Endometrium (tissue), 2 donors: ENCODE measurements around the gene ZNF644.
A peak's percentile ranks its signal among the peaks of the same experiment; 100 is the strongest.
"Not testable (repeated sequence)": the region's sequence is repeated elsewhere in the genome, so short reads cannot be mapped to it uniquely, and the experiment has no call there.

Source experiments
- FAIRE-seq: peaks from 2 replicates; lab custom pipeline; 2012; peaks lifted over from hg19 to GRCh38; lab: Jason Lieb, UNC
- donor health status: control.
- donor health status: control.

Gene ZNF644

DNA sequence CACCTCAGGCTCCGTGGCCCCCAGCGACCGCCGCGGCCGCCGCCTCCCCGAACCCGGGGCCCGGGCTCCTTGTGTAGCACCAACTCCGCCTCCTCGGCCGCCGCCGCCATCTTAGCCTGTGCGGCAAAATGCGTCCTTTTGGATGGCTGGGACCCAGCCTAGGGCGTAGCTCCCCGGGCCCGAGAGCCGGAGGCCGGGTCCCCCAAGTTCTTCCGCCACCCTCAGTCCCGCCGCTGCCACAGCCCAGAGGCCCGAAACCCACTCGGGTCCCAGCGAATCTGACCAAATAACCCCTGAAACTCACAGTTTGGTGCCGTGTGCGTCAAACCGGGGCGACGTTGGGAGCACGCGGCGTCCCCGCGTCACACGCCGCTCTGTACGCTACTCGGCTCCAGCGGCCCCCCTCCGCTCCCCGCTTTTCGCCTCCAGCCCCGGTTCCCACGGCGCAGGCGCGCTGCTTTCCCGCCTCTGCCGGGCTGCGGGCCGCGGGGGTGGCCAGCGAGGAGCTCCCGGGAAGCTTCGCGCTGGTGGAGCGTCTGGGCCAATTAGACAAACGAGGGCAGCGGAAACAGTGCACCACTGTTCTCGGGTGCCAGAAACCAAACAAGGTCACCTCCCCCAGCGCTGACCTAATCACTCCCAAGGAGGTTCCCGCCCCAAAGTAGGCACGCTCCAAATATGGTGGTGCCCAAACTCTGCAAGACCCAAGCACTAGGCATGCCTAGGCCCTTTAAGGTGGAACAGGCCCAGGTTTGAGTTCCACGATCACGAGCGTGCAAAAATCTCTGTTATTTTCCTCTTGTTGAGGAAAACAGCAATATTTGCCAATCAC is at the start of gene ZNF644:
ZNF644 (minus strand) TSS at position 350 of the 832 bp plus-strand sequence. CDS start 39,682 bp downstream, outside the sequence.
- no peak for FAIRE-seq

DNA sequence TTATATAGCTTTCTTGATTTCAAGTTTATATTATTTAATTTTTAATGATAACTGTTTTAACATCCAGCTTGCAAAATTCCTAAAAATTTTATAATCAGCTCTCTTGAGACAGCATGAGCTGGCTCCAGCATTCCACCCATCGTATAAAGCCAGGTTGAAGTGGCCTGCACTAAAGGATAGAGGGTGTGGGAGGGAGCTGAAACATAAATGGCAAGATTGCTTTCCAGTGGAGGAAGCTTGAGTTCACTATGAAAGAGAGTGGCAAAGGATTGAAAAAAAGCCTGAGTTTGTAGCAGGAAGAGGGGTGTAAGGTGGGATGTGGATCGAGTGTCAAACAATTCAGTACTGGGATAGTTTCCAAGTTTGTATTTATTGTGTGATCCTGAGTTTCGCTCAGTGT is 48.5 kb upstream of the ZNF644 start:
- no peak for FAIRE-seq

DNA sequence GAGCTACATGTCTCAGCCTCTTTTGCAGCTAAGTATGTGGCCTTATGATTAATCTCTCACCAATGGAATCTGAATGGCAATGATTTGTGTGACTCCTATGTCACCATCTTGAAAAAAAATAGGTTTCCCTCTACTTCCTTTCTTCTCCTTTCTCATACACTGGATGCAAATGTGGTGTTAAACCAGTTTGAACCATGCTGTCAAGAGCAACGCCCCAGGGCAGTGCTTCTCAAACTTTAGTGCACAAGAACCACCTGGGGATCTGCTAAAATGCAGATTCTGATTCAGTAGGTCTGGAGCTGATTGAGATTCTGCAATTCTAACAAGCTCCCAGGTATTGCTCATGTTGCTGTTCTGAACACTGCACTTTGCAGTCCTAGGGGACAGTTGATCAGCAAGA is 44.7 kb upstream of the ZNF644 start:
- no peak for FAIRE-seq

DNA sequence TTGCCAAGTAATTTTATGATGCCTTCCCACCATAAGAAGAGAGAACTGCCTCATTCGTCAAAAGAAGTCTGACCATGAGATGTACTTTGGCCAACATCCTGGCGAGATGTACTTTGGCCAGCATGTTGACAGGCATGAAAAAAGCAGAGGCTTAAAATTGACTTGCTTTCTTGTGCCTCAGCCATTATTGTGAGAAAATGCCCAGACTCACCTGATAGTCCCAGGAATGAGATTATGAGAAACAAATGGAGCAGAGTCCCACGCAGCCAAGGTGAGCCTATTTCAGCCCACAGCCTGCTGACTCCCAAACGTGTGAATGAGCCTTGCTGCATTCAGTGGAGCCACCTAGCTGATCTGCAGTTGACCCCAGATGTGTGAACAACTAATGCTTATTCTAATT is 43.5 kb upstream of the ZNF644 start:
- FAIRE-seq = no peak

DNA sequence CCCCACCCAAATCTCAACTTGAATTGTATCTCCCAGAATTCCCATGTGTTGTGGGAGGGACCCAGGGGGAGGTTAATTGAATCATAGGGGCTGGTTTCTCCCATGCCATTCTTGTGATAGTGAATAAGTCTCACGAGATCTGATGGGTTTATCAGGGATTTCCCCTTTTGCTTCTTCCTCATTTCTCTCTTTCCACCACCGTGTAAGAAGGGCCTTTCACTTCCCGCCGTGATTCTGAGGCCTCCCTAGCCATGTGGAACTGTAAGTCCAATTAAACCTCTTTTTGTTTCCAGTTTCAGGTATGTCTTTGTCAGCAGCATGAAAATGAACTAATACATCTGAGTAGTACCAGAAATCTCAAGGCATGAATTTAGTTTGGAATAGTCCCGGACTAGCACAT is 41.6 kb upstream of the ZNF644 start:
- not testable (repeated sequence) for FAIRE-seq

DNA sequence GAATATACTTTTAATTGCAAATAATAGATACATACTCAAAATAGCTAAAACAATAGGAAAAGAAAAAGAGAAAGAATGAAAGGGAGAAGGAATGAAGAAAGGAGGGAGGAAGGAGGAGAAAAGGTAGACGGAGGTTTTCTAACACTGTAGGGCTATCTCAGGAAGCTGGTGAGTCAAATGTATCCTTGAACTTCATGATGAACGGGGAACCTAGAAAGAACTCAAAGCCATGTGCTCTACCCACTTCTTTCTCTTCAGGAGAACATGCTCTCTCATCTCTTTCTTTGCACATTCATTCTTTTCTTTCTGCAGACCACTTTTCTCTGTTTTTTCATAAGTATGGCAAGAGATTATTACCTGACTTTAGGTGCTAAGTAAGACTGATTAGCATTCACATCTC is 37.3 kb upstream of the ZNF644 start:
- FAIRE-seq = no peak

DNA sequence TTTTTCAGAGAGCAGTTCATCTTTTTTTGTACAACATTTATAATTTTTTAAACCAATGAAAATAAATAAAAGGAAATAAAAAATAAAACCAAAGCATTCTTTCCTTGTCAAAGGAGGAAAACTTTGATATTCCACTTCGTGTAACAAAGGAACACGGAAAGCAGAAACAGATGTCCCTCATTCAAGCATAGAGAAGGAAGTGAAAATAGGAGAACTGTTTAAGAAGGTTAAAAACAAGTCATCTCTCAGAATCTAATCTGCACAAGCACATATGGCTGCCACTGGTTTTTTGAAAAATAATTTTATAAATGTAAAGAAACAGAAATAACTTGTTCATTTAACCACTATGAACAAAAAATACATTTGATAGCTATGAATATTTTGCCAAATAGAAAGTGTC is 35.9 kb upstream of the ZNF644 start:
- peak; percentile 26 for FAIRE-seq

DNA sequence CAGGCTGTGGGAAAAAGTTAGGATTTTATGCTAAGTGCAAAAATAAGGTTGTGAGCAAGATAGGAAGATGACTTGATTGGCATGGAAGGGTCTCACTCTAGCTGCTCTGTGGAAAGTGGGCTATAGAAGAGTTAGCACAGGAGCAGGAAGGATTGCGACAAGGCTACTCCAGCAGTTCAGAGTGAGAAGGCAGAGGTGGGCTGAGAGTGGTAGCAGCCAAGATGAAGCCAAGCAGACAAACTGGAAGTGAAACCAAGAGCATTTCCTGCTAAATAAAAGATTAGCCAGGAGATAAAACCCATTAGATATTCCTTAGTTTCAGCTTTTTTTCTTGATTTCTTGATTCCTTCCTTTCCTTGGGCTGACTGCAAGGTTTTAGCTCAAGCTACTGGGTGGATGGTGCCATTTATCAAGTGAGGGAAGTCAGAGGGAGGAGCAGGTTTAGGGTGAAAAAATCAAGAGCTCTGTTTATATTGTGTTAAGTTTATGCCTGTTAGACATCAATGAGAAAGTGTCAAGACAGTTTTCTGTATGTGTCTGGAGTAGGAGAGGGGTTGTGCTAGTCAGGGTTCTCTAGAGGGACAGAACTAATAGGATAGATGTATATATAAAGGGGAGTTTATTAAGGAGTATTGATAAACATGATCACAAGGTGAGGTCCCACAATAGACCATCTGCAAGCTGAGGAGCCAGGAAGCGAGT is 33.1 kb upstream of the ZNF644 start:
- FAIRE-seq = no peak

DNA sequence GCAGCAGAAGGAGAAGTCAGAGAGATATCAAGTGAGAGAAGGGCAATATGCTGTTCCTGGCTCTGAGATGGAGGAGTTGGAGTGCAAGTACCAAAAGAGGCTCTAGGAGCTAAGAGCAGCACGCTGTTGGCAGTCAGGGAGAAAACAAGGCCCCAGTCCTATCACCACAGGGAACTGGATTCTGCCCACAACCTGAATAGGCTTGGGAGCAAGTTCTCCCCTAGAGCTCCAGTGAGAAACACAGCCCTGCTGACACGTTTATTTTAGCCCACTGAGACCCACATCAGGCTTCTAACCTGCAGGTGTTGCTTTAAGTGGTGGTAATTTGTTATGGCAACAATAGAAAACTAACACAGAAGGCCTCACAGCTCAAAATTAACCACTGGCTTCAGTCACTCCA is 31.8 kb upstream of the ZNF644 start:
- no peak for FAIRE-seq

DNA sequence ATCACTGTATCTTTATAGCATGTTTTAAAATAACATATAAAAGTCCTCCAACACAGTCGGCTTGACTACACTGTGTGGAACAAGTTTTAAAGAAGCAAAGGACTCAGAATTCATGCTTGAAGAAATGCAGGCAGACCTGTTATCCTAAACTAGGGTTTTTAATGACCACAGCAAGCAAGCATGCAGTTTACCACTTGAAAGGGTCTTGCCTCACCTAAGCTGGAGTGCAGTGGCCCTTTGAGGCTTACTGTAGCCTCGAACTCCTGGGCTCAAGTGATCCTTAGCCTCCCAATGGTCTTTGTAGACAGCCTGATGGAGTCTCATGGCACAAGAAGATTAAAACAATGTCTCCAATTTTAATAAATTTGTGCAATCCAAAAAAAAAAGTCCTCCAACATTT is 27.7 kb upstream of the ZNF644 start:
- FAIRE-seq = not testable (repeated sequence)

DNA sequence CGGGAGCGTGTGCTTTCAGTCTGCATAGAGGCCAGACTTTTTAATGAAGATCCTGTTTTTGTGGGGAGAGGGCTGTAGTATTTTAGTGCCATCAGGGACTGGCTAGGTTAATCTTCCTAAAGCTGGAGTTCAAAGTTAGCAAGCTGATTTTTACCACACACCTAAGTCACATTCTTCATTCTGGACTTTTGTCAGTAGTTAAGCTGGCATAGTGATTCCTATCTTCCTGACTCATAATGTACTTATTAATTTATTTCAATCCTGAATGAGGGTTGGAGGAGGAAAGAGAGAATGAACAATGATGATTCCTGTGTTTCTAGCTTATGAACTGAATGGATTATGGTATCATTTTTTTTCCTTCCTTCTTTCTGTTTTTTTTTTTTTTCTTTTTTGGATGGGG is 24.9 kb upstream of the ZNF644 start:
- FAIRE-seq = no peak

DNA sequence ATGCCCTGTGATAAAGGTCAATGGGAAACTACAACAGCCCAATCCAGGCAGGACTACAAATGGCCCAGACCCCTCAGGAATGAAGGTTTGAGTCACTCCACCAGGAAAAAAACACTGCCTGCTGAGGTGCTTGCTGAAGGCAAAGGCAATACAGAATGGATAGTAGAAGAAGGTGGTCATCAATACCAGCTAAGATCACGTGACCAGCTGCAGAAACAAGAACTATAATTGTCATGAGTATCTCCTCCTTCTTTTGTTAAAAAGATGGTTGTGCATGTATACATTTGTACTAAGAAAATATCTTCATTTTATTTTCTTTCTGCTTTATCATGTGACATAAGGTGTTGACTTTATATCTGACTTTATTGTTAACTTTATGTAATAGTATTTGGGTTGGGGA is 23.4 kb upstream of the ZNF644 start:
- FAIRE-seq = no peak

DNA sequence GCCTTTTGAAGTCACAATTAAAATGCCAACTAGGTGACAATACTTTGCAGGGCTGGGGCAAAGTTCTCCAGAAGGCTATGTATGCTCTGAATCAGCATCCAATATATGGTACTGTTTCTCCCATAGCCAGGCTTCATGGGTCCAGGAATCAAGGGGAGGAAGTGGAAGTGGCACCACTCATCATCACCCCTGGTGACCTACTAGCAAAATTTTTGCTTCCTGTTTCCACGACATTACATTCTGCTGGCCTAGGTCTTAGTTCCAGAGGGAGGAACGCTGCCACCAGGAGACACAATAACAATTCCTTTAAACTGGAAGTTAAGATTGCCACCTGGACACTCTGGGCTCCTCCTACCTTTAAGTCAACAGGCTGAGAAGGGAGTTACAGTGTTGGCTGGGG is 22.9 kb upstream of the ZNF644 start:
- not testable (repeated sequence) for FAIRE-seq

DNA sequence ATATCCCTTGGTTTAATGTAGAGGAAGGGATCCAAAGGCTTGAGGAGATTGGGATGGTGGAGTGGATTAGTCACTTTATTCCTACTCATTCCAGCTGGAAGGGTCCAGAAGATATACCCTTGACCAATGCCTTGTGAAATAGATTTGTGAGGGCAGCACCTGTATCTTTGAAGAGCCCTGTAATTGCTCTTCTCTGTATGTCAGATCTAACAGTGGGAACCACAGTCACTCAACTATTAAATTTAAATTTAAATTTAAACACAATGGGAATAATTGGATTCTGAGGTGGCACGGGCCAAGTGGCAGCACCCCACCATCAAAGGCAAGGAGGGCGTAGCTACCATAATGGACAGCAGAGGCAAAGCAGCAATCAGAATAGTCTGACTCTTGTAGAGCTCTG is 20.5 kb upstream of the ZNF644 start:
- FAIRE-seq = not testable (repeated sequence)

DNA sequence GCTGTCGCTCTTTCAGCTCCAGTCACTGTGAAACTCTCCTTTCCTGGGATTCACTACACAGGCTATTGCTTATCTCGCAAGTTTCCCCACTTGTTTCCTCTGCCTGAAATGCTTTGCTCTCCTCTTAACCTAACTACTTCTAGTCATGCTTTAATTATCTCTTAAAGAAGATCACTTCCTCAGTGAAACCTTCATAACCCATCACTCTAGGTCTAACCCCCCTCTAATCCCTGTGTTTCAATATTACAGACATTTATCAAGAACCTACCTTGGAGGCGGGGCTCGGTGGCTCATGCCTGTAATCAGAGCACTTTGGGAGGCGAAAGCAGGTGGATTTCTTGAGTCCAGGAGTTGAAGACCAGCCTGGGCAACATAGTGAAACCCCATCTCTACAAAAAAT is 16.7 kb upstream of the ZNF644 start:
- FAIRE-seq = no peak

DNA sequence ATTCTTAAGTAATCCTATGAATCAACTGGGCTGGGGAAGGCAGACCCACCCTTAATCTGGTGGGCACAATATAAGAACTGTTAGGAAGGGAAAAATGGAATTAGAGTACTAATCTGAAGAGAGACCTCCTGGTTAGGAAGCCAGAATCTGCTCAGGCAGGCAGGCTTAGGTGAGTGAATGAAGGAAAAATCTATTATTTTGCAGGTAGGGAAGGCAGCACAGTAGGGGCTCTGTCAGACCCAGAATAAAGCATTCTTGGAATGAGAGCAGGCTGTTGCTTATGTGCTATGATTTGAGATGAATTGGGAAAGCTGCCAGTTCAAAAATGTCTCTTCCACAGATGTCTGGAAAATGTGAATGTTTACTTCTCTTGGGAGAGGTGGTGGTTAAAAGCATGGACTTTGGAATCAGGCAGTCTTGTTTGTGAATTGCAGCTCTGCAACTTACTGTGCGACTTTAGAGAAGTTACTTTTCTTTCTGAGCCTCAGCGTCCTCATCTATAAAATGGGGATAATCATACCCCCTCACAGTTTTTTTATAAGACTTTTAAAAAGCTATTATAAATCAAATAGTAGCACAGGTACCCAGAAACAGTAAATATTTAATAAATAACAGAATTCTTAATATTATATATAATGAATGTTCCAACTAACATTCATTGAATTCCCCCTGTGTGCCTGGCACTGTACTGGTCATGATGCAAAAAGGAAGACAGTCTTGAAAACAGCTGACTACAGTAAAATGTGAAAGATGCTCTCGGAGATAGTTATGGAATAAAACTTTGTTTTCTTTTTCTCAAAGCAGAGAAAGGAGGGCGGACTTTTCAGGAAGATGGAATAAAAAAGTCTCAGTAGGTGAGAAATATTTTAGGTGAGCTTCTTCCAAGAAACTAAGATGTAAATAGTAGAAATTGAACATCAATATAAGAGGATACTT is 15.3 kb upstream of the ZNF644 start:
- FAIRE-seq = no peak

DNA sequence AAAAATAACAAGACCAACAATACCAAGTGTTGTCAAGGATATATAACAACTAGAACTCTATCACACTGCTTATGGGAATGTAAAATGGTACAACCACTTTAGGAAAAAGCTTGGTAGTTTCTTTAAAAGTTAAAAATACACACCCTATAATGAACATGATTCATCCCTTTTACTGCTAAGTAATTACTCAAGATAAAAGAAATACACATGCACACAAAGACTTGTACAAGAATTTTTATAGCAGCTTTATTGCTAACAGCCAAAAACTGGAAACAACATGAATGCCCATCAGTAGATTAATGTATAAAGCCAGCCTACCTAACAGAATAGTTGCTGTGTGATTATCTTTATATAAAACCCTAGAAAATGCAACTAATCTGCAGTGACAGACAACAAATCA is 10.5 kb upstream of the ZNF644 start:
- no peak for FAIRE-seq

DNA sequence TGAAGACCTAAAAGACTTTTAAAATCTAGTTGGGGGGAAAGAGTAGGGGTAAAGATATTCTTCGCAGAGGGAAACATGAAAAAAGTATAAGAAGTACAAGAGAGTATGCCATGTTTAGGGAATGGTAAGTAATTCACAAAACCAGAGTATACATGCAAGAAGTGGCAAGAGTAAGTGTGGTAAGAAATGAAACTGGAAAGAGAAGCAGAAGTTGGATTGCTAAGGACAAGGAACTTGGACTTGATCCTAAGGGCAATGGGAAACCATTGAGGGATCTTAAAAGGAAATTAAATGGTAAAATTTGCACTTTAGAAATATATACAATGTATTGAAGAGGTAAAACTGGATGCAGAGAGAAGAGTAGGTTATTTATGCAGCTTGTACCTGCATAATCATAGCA is 9.2 kb upstream of the ZNF644 start:
- no peak for FAIRE-seq

DNA sequence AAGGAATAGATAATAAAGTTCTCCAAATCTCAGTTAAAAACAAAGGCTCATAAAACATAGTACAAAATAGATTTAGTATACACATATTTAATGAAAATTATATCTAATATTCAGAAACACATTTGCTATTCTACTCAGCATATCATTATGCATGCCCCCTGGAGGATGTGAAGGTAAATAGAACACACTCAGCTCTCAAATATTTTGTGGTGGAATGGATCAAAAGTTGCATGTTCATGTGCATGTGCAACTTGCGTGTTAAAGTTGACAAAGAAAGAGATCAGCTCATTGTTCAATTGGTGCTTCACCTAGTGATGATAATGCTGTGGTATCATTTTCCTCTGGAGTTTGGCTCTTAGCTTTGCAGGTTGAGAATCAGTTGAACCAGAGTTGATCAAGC is 4.9 kb upstream of the ZNF644 start:
- FAIRE-seq = no peak

DNA sequence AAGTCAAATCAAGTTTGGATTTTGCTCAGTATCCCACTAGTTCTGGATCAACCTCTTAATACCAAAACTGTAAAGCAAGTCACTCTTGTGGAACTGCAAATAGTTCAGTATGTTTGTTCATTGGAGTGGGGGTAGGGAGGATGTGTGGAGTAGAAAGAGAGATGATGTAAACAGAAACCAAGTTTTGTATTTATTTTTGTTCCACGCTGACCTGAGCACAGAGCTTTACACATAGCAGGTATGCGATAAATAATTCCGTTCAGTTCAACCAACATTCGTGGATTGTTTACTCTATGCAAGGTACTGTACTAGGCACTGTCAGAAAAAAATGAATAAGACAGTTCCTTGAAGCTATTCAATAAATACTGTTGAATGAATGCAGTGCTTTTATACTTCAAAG is 4.5 kb upstream of the ZNF644 start:
- no peak for FAIRE-seq

DNA sequence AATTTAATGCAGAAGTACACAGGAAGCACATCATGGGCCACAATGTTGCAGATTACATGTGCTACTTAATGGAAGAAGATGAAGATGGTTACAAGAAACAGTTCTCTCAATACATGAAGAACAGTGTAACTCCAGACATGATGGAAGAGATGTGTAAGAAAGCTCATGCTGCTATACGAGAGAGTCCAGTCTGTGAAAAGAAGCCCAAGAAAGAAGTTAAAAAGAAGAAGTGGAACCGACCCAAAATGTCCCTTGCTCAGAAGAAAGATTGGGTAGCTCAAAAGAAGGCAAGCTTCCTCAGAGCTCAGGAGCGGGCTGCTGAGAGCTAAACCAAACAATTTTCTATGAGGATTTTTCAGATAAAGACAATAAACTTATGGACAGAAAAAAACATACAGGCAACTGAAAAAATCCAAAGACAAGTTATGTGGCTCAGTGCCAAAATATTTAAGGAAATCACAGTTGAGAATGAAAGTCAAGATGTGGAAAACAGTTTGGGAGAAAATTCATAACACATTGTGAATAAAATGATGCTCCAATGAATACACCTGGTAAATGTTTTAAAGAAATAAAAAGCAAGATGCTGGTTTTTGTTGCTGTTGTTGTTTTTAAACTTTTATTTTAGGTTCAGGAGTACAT is 2.8 kb upstream of the ZNF644 start:
- no peak for FAIRE-seq

DNA sequence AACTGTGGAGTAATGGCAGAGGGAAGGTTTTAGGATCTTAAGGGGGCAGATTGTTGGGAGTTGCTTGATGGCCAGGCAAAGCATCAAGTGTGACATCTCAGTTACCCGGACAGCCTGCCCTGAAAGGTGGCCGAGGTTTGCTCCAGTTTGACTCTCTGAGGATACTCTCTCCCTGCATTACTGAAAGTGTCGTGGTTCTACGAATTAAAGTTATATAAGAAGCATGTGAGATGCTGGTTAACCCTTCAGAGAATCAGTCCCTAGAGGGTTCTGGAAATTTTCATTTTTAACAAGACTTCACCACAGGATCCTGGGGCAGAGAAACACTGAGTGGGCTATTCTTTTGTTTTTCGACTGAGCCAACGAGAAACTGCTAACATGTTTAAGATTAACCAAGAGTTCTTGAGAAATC is 689 bp upstream of the ZNF644 start:
- no peak for FAIRE-seq
